ENCODE measurements around the gene USP21. TPM values are rescaled to one million over a fixed set of nuclear protein-coding genes. Genes with fewer than 3 reads are reported as not detected.

The USP21 gene
- total RNA-seq, 1 experiment from 2014 or later, result 9.1 TPM

GRCh38 chr1:161215076-161215475, 55.8 kb downstream of the USP21 start, which contains the start of gene FCER1G:
Gene FCER1G (plus strand): TSS chr1:161215295. CDS start chr1:161215322, 27 bp downstream.
- no peak for DNase-seq (ENCODE audit: low read depth)

Other genes with a start within 250 kb of the USP21 start
- gene ITLN2, start 204.7 kb upstream of the USP21 start, total RNA-seq (2014; rRNA removed), result not detected in 2 replicates
- 1.4 and 2.6 TPM in 2 replicates for gene F11R, start 138.3 kb upstream of the USP21 start, total RNA-seq (2014; rRNA removed)
- gene TSTD1, start 120.5 kb upstream of the USP21 start, total RNA-seq (2014; rRNA removed), result 14.7 and 27.3 TPM in 2 replicates
- 76.0 and 83.2 TPM in 2 replicates for gene USF1, start 113.5 kb upstream of the USP21 start, total RNA-seq (2014; rRNA removed)
- not detected in 2 replicates for gene ARHGAP30, start 89.6 kb upstream of the USP21 start, total RNA-seq (2014; rRNA removed)
- 0.26 TPM in 1 of 2 replicates, not detected in the other for gene NECTIN4, start 69.9 kb upstream of the USP21 start, total RNA-seq (2014; rRNA removed)
- 0.29 and 0.71 TPM in 2 replicates for gene KLHDC9, start 61.1 kb upstream of the USP21 start, total RNA-seq (2014; rRNA removed)
- 58.6 and 87.5 TPM in 2 replicates for gene PFDN2, start 41.5 kb upstream of the USP21 start, total RNA-seq (2014; rRNA removed)
- 25.6 and 28.4 TPM in 2 replicates for gene NIT1, start 41.4 kb upstream of the USP21 start, total RNA-seq (2014; rRNA removed)
- 27.7 and 29.6 TPM in 2 replicates for gene DEDD, start 26.8 kb upstream of the USP21 start, total RNA-seq (2014; rRNA removed)
- 50.0 and 90.6 TPM in 2 replicates for gene UFC1, start 5.5 kb upstream of the USP21 start, total RNA-seq (2014; rRNA removed)
- 15.3 and 17.8 TPM in 2 replicates for gene PPOX, start 6.9 kb downstream of the USP21 start, total RNA-seq (2014; rRNA removed)
- gene B4GALT3, start 18.0 kb downstream of the USP21 start, total RNA-seq (2014; rRNA removed), result 40.4 and 42.6 TPM in 2 replicates
- gene ADAMTS4, start 39.6 kb downstream of the USP21 start, total RNA-seq (2014; rRNA removed), result 5.0 and 5.4 TPM in 2 replicates
- 115 and 133 TPM in 2 replicates for gene NDUFS2, start 42.9 kb downstream of the USP21 start, total RNA-seq (2014; rRNA removed)
- gene FCER1G, start 55.8 kb downstream of the USP21 start, total RNA-seq (2014; rRNA removed), result 0.86 and 1.2 TPM in 2 replicates
- gene APOA2, start 64.1 kb downstream of the USP21 start, total RNA-seq (2014; rRNA removed), result not detected in 2 replicates
- 9.8 and 12.6 TPM in 2 replicates for gene TOMM40L, start 66.6 kb downstream of the USP21 start, total RNA-seq (2014; rRNA removed)
- gene NR1I3, start 78.7 kb downstream of the USP21 start, total RNA-seq (2014; rRNA removed), result not detected in 2 replicates
- 0.17 TPM in 1 of 2 replicates, not detected in the other for gene PCP4L1, start 99.2 kb downstream of the USP21 start, total RNA-seq (2014; rRNA removed)
- 10.7 TPM in 2 replicates for gene MPZ, start 150.5 kb downstream of the USP21 start, total RNA-seq (2014; rRNA removed)
- 32.8 and 34.1 TPM in 2 replicates for gene SDHC, start 154.9 kb downstream of the USP21 start, total RNA-seq (2014; rRNA removed)
- not detected in 2 replicates for gene CFAP126, start 208.4 kb downstream of the USP21 start, total RNA-seq (2014; rRNA removed)

Measured in LHCN-M2 (cell line).